COR-L47 (cell line): ENCODE results near the gene SOAT1.

Experiments used
- DNase-seq: peaks from one replicate; lab custom pipeline; 2025; lab: John Stamatoyannopoulos, UW

Gene SOAT1

GRCh38 chr1:179305450-179305849, 11.9 kb downstream of the SOAT1 start:
- DNase-seq, result no peak

- DNase-seq, result no peak
Observed at GRCh38 chr1:179310291-179310690, 16.7 kb downstream of the SOAT1 start.

DNA sequence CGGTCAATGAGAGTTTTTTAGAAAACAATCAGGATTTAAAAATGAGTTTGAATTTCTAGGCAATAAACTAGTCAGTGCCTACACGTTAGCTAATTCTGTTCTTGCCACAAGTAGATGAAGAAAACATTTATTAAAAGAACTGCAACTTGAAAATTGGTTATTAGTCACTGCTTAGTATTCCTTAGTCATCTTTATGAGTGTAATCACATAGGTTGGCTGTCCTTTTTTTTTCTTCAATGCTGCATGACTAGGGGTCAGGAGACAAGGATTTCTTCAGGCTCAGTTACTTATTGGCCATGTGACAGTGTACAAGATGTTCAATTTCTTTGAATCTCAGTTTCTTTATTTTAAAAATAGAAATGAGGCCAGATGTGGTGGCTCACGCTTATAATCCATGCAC, 17.1 kb downstream of the SOAT1 start:
- DNase-seq, result no peak

- no peak for DNase-seq
Observed at GRCh38 chr1:179311149-179311700, 17.6 kb downstream of the SOAT1 start.

DNA sequence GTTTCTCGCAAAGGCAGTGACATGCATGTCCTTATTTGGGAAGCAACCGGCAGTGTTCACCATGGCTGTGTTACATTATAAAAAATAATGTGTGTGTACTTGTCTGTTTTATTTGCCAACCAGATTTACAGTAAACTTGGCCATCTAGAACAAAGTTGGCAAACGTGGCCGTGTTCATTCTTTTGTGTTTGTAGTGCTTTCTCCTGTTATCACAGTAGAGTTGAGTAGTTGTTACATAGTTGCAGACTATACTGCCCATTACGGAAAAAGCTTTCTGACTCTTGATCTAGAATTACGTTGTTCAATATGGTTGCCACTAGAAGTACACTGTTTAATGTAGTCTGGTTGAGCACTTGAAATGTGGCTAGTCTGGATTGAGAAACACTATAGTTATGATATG, 19.4 kb downstream of the SOAT1 start:
- DNase-seq, result no peak

DNA sequence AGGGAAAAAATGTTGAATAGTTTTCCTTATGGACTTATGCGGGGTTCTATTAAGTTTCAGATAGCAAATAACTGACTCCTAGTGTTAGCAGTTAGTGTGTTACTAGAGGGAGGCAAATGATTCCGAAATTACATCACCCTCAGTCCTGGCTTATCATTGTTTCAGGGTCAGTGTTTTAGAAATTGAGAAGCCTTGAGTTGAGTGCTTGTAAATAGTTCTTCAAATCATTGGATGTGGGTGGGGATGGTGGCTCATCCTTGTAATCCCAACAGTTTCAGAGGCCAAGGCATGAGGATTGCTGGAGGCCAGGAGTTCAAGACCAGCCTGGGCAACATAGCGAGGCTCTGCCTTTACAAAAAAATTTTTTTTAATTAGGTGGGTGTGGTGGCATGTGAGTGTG, 21.3 kb downstream of the SOAT1 start:
- no peak for DNase-seq

- DNase-seq, result no peak
Observed at GRCh38 chr1:179318491-179318890, 24.9 kb downstream of the SOAT1 start.

DNA sequence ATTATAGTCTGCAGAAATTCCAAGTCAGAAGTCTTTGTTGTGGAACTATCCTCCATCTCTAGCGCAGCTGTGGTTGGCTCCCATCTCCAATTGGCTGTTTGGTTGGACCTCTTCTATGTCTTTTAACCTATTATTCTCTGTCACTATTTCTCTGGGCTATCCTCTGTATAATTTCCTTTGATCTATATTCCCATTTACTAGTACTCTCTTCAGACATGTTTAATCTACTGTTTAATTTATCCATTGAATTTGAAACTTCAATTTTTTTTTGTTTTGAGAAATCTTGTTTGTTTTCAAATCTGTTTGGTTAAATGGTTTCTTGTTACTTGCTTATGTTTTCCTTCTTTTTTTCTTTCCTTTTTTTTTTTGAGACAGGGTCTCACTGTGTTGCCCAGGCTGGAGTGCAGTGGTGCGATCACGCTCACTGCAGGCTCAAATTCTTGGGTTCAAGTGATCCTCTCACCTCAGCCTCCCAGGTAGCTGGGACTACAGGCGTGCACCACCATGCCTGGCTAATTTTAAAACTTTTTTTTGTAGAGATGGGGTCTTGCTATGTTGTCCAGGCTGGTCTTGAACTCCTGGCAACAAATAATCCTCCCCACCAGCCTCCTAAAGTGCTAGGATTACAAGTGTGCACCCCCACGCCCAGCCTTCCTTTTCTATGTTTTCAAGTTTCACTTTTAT, 28.1 kb downstream of the SOAT1 start:
- DNase-seq, result no peak

DNA sequence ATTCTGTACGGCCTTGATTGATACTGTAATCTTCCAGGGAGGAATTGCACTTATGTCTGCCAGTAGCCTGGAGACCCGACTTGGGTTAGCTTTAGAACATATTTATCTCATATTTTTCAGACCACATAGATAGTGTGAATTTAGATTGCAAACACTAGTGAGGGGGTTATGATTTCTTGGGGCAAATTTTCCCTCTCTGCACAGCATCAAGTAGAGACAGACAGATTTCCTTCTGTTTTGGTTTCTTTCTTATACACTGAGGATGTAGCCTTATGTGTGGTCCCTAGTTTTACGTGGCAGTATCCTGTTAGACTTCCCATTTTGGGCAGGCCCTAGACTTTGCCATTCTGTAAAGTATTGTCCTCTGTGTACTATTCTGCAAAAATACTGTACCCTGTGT, 29.0 kb downstream of the SOAT1 start:
- DNase-seq, result no peak

DNA sequence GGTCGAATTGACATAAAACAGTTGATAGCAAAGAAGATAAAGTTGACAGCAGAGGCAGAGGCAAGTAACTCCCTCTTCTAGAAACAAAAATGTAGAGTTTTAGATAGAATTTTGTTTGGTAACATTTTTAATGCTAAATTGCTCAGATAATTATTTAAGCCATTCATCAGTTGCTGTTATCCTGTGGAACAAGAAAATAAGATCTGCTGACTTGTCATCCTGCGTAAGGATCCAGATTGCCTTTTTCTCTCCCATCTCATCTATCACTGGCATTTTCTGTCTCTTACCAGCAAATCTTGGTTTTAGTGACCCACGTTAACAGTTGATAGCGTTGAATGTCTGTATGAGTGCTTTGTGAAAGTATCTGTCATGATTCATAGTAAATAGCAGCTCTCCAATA, 29.8 kb downstream of the SOAT1 start:
- no peak for DNase-seq

- no peak for DNase-seq
Observed at GRCh38 chr1:179325836-179326235, 32.2 kb downstream of the SOAT1 start.

GRCh38 chr1:179326746-179327145, 33.1 kb downstream of the SOAT1 start:
- no peak for DNase-seq

- no peak for DNase-seq
Observed at GRCh38 chr1:179327196-179327595, 33.6 kb downstream of the SOAT1 start.

- no peak for DNase-seq
Observed at GRCh38 chr1:179327679-179328078, 34.1 kb downstream of the SOAT1 start.

- no peak for DNase-seq
Observed at GRCh38 chr1:179329862-179330261, 36.3 kb downstream of the SOAT1 start.

DNA sequence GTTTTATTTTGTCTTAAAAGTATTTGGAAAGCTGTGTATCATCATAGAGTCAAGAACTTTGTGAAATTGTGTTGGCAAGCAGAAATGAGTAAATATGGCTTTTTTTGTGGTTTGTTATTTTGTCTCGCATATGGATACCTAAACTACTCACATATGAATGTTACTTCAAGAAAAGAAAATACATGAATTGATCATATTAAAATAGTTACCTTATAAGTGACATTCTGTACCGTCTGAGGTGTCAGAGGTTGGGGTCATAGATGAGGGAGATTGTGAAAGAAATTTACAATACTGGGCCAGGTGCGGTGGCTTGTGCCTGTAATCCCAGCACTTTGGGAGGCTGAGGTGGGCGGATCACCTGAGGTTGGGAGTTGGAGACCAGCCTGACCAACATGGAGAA, 40.8 kb downstream of the SOAT1 start:
- DNase-seq, result no peak

GRCh38 chr1:179337288-179337687, 43.7 kb downstream of the SOAT1 start:
- no peak for DNase-seq

DNA sequence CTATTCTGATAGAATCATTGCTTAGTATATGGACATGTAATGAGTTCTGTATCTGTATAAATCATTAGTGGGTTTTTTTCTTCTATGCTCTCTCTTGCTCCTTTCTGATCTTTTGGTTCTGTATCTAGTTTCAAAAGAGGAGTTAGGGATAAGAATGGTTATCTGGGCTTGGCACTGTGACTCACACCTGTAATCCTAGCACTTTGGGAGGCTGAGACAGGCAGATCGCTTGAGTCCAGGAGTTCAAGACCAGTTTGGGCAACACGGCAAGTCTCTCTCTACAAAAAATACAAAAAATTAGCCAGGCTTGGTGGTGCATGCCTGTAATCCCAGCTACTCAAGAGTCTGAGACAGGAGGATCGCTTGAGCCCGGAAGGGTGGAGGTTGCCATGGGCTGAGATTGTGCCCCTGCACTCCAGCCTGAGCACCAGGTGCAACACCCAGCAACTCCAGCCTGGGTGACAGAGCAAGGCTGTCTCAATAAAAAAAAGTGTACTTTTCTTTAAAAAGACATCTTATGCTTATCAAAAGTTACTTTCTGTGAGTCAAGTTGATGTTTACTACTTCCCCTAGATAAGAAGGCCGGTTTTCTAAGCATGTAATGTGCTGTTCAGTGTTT, 44.5 kb downstream of the SOAT1 start:
- DNase-seq, result no peak

- no peak for DNase-seq
Observed at GRCh38 chr1:179340918-179341317, 47.3 kb downstream of the SOAT1 start.

DNA sequence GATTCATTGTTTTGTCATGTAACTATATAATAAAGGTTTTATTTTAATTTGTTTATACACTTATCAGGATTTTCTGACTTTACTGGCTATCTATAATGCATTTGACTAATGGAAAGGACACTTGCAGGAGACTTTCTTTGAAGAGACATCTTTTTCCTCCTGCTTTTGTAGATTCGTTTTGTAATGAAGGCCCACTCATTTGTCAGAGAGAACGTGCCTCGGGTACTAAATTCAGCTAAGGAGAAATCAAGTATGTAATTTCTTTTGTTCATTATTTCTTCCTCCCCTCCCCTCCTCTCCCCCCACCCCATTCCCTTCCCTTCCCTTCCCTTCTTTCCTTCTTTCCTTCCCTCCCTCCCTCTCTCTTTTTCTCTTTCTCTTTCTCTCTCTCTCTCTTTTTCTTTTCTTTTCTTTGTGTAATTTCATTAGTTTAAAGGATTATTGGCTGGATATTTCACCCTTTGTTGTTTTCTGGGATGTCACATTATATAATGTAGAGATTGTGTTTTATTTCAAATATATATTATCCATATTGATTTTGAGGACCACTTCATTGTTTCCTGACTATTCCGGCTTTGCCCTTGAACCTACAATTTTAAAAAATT, 48.4 kb downstream of the SOAT1 start:
- no peak for DNase-seq

DNA sequence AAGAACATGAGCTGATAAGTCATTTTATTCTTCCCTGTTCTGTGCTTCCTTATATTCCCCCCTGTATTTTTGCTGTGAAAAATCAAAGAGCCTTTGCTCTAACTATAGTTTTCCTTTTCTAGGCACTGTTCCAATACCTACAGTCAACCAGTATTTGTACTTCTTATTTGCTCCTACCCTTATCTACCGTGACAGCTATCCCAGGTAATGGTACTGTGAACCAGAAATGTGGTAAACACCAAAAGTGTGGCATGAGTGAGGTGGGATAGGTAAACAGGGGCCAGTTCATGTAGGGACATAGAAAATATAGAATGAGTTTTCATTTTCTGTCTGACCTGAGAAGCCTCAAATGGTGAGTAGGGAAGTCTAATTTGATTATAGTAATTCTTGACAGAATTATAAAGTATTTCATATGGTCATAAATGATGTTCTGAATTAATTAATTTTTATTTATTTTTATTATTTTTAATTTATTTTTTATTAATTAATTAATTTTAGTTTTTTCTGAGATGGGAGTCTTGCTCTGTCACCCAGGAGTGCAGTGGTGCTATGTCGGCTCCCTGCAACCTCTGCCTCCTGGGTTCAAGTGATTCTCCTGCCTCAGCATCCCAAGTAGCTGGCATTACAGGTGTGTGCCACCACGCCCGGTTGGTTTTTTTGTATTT, 49.3 kb downstream of the SOAT1 start:
- DNase-seq, result no peak

GRCh38 chr1:179351281-179351680, 57.7 kb downstream of the SOAT1 start:
- DNase-seq, result no peak

DNA sequence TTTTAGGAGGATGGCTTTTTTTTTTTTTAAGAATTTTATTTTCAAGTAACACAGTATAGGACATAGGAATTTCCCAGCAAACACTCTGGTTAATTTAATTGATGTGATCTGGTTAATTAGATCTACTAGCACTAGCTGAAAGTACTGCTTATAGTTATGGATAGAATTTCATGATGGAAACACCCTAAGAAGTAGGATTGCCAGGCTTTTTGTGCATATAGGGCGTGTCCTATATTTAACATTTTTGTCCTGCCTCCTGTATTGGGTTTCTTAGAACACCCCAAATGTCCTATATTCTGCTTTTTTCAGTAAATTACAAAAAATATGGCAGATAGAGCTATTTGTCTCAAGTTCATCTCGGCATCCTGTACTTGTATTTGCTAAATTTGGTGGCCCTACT, 58.6 kb downstream of the SOAT1 start:
- DNase-seq, result no peak
